GM12875 (cell line): ENCODE measurements around the gene APMAP.

Source experiments
- H3K4me3 ChIP-seq: one replicate; pipeline ENCODE4 v1.5.1; 2011; ENCODE audit warnings: low read depth, low read length, control low read depth
- TF ChIP-seq, protein P1 (sequence below): IDR thresholded peaks from 2 replicates; pipeline ENCODE4 v1.5.1; 2011; ENCODE audit warnings: low read depth, mild to moderate bottlenecking, control low read depth, inconsistent platforms, low read length, moderate library complexity, borderline replicate concordance; ENCODE audit not compliant: insufficient read depth

APMAP gene

GRCh38 chr20:25032065-25032477 lies 39.5 kb upstream of the APMAP start:
- H3K4me3 ChIP-seq: no peak overlapping the region
- TF ChIP-seq, protein P1, sequence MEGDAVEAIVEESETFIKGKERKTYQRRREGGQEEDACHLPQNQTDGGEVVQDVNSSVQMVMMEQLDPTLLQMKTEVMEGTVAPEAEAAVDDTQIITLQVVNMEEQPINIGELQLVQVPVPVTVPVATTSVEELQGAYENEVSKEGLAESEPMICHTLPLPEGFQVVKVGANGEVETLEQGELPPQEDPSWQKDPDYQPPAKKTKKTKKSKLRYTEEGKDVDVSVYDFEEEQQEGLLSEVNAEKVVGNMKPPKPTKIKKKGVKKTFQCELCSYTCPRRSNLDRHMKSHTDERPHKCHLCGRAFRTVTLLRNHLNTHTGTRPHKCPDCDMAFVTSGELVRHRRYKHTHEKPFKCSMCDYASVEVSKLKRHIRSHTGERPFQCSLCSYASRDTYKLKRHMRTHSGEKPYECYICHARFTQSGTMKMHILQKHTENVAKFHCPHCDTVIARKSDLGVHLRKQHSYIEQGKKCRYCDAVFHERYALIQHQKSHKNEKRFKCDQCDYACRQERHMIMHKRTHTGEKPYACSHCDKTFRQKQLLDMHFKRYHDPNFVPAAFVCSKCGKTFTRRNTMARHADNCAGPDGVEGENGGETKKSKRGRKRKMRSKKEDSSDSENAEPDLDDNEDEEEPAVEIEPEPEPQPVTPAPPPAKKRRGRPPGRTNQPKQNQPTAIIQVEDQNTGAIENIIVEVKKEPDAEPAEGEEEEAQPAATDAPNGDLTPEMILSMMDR: no peak

DNA sequence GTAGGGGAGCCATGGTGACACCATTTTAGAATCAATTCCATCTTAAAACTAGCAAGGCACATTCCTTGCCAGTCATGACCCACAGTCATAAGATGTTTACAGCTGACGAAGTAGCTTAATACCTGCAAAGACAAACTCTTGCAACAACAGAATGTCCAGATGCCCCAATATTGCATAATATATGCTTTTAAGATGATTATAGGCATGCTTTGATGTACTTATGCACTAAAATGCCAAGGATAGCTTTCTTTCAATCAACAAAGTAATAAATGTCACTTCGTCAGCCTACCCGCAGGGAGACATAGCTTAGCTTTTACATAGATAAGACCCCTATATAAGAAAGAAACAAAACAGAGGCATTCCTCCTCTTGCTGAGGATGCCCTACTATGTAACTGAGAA lies 38.7 kb upstream of the APMAP start:
- TF ChIP-seq, protein P1: no peak
- no peak overlapping the region for H3K4me3 ChIP-seq

GRCh38 chr20:25030649-25031207 lies 38.2 kb upstream of the APMAP start:
- TF ChIP-seq, protein P1: no peak
- H3K4me3 ChIP-seq: no peak overlapping the region

DNA sequence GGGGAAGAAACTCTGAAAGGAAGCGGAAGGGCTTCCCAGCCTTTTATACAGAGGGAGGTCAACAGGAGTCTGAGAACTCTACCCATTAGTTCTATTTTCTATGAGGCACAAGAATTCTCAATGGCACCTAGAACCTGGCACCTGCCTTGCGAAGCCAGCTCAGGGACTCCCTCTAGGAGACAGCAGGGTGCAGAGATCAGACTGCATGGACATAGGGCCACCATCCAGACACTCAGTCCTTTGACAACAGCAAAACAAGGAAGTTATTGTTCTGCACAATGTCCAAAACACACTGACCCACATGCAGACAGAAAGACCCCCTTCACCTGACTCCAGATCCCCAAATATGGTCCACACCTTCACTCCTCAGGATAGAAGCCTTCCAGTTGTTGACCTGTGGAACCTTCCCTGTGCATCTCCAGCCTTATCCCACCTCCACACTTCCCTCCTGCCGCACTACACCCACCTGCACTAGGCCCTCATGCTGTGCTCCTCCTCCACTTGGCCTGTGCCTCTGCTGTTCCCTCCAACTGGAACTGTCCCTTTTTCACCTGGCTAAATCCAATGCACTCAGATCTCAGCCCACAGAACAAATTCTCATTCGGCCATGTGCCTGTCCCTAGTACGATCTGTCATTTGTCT lies 37.6 kb upstream of the APMAP start:
- TF ChIP-seq, protein P1: no peak
- H3K4me3 ChIP-seq: no peak overlapping the region

- H3K4me3 ChIP-seq: no peak overlapping the region
- TF ChIP-seq, protein P1: no peak
Measured at GRCh38 chr20:25025986-25026605, 33.5 kb upstream of the APMAP start.

DNA sequence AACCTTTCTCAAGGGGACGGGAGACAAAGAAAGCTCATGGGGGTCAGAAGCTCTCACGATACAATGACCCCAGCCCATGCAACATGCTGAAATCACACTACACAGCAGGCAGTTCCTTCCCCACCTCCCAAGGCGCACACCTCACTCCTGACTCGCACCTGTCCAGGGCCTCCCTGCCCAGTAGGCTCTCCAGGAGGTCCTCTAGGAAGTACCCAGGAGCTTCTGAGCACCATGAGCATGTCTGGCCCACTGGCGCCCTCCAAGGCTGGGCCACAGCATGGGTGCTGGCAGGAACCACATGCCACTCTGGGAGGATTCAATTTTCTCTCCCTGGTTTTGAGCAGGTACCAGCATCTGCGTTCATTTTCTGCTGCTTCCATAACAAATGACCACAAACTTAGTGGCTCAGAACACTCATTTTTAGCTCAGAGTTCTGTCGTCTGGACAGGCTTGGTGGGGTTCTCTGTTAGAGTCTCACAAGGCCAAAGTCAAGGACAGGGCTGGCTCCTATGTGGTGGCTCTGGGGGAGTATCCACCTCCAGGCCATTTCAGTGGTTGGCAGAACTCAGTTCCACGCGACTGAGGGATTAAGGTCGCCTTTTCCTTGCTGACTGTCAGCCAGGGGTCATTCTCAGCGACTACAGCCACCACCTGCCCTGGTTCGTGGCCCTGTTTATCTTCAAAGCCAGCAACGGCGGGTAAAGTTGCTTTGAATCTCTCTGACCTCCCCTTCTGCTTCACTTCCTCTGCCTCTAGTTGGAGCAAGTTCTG lies 32.7 kb upstream of the APMAP start:
- TF ChIP-seq, protein P1: no peak
- H3K4me3 ChIP-seq: no peak overlapping the region

- no peak overlapping the region for H3K4me3 ChIP-seq
- TF ChIP-seq, protein P1: no peak
Measured at GRCh38 chr20:25024171-25024570, 31.6 kb upstream of the APMAP start.
